ENCODE data around the gene PRRG2.
"Not testable (repeated sequence)": the region's sequence is repeated elsewhere in the genome, so short reads cannot be mapped to it uniquely, and the experiment has no call there.

PRRG2 gene

GRCh38 chr19:49616945-49617344 lies 35.8 kb downstream of the PRRG2 start:
- H3K36me3 ChIP-seq (ENCODE audit: insufficient read depth, low read length), result peaks cover 84% of the 10 kb centered on the region
- TF ChIP-seq EZH2 (IDR thresholded peaks at IDR 0.05; ENCODE audit: borderline replicate concordance, low read depth, low read length, severe bottlenecking), result no peak
- TF ChIP-seq CTCF (IDR thresholded peaks at IDR 0.05; ENCODE audit: borderline replicate concordance, extremely low read depth, low read length, poor library complexity, severe bottlenecking), result no peak
- ATAC-seq (ENCODE audit: insufficient read depth, low read depth) (no peak), DNase-seq (no peak)
- H2AFZ ChIP-seq (ENCODE audit: low read depth, low read length), result no peak overlapping the region
- peaks cover 24% of the 10 kb centered on the region for H3K79me2 ChIP-seq (ENCODE audit: insufficient read depth, low read length)
- H3K27ac ChIP-seq (ENCODE audit: low read length), result no peak overlapping the region
- H3K9ac ChIP-seq (ENCODE audit: low read depth, low read length), result no peak overlapping the region
- no peak overlapping the region for H3K4me3 ChIP-seq (ENCODE audit: low read depth in 1 of 2, low read length in 2 of 2)
- H4K20me1 ChIP-seq (ENCODE audit: insufficient read depth, low read length), result peaks cover 46% of the 10 kb centered on the region
- H3K4me2 ChIP-seq (ENCODE audit: insufficient read depth, low read length), result no peak overlapping the region
- H3K9me3 ChIP-seq (ENCODE audit: insufficient read depth, low read length, severe bottlenecking), result no peaks in the 10 kb centered on the region
- H3K27me3 ChIP-seq (ENCODE audit: insufficient read depth, low read length, poor library complexity), result no peaks in the 10 kb centered on the region
- H3K4me1 ChIP-seq (ENCODE audit: insufficient read depth, low read length), result no peaks in the 10 kb centered on the region

- H4K20me1 ChIP-seq (ENCODE audit: insufficient read depth, low read length), result peaks cover 41% of the 10 kb centered on the region
- H3K79me2 ChIP-seq (ENCODE audit: insufficient read depth, low read length), result peaks cover 16% of the 10 kb centered on the region
- not testable (repeated sequence) for H2AFZ ChIP-seq (ENCODE audit: low read depth, low read length); H3K4me3 ChIP-seq (ENCODE audit: low read depth in 1 of 2, low read length in 2 of 2); H3K4me1 ChIP-seq (ENCODE audit: insufficient read depth, low read length); H3K27ac ChIP-seq (ENCODE audit: low read length); H3K27me3 ChIP-seq (ENCODE audit: insufficient read depth, low read length, poor library complexity); DNase-seq; H3K9ac ChIP-seq (ENCODE audit: low read depth, low read length); ATAC-seq (ENCODE audit: insufficient read depth, low read depth); H3K4me2 ChIP-seq (ENCODE audit: insufficient read depth, low read length); H3K9me3 ChIP-seq (ENCODE audit: insufficient read depth, low read length, severe bottlenecking)
- peaks cover 79% of the 10 kb centered on the region for H3K36me3 ChIP-seq (ENCODE audit: insufficient read depth, low read length)
These were observed 36.7 kb downstream of the PRRG2 start for GRCh38 chr19:49617860-49618259.

- H3K4me3 ChIP-seq (ENCODE audit: low read depth in 1 of 2, low read length in 2 of 2), result no peak overlapping the region
- TF ChIP-seq CTCF (IDR thresholded peaks at IDR 0.05; ENCODE audit: borderline replicate concordance, extremely low read depth, low read length, poor library complexity, severe bottlenecking), result no peak
- H3K9ac ChIP-seq (ENCODE audit: low read depth, low read length), result no peak overlapping the region
- H2AFZ ChIP-seq (ENCODE audit: low read depth, low read length), result no peak overlapping the region
- H3K9me3 ChIP-seq (ENCODE audit: insufficient read depth, low read length, severe bottlenecking), result no peaks in the 10 kb centered on the region
- no peak overlapping the region for H3K4me2 ChIP-seq (ENCODE audit: insufficient read depth, low read length)
- H3K4me1 ChIP-seq (ENCODE audit: insufficient read depth, low read length), result no peaks in the 10 kb centered on the region
- H4K20me1 ChIP-seq (ENCODE audit: insufficient read depth, low read length), result peaks cover 15% of the 10 kb centered on the region
- H3K27ac ChIP-seq (ENCODE audit: low read length), result no peak overlapping the region
- no peak for ATAC-seq (ENCODE audit: insufficient read depth, low read depth)
- H3K27me3 ChIP-seq (ENCODE audit: insufficient read depth, low read length, poor library complexity), result no peaks in the 10 kb centered on the region
- DNase-seq, result no peak
- H3K36me3 ChIP-seq (ENCODE audit: insufficient read depth, low read length), result peaks cover 53% of the 10 kb centered on the region
- H3K79me2 ChIP-seq (ENCODE audit: insufficient read depth, low read length), result no peaks in the 10 kb centered on the region
These were observed 44.1 kb downstream of the PRRG2 start for GRCh38 chr19:49624967-49625910.

GRCh38 chr19:49626226-49626625 lies 45.1 kb downstream of the PRRG2 start:
- peaks cover 15% of the 10 kb centered on the region for H4K20me1 ChIP-seq (ENCODE audit: insufficient read depth, low read length)
- no peak overlapping the region for H3K27ac ChIP-seq (ENCODE audit: low read length)
- no peak for DNase-seq
- H3K4me3 ChIP-seq (ENCODE audit: low read depth in 1 of 2, low read length in 2 of 2), result no peak overlapping the region
- H3K4me1 ChIP-seq (ENCODE audit: insufficient read depth, low read length), result no peaks in the 10 kb centered on the region
- H3K79me2 ChIP-seq (ENCODE audit: insufficient read depth, low read length), result no peaks in the 10 kb centered on the region
- no peak overlapping the region for H3K9ac ChIP-seq (ENCODE audit: low read depth, low read length)
- ATAC-seq (ENCODE audit: insufficient read depth, low read depth), result no peak
- no peak for TF ChIP-seq EZH2 (IDR thresholded peaks at IDR 0.05; ENCODE audit: borderline replicate concordance, low read depth, low read length, severe bottlenecking)
- TF ChIP-seq CTCF (IDR thresholded peaks at IDR 0.05; ENCODE audit: borderline replicate concordance, extremely low read depth, low read length, poor library complexity, severe bottlenecking), result no peak
- H3K27me3 ChIP-seq (ENCODE audit: insufficient read depth, low read length, poor library complexity), result no peaks in the 10 kb centered on the region
- H2AFZ ChIP-seq (ENCODE audit: low read depth, low read length), result no peak overlapping the region
- H3K4me2 ChIP-seq (ENCODE audit: insufficient read depth, low read length), result no peak overlapping the region
- H3K9me3 ChIP-seq (ENCODE audit: insufficient read depth, low read length, severe bottlenecking), result no peaks in the 10 kb centered on the region
- peaks cover 50% of the 10 kb centered on the region for H3K36me3 ChIP-seq (ENCODE audit: insufficient read depth, low read length)

Measured in DND-41 (cell line).